Activated CD8-positive, alpha-beta memory T cell treated with anti-CD3 and anti-CD28 coated beads for 24 hours (primary cell): ENCODE measurements around the gene MTTP.

Source experiments
- DNase-seq: peaks from one replicate; pipeline ENCODE4 v3.0.0-alpha.2; 2020

The MTTP gene

DNA sequence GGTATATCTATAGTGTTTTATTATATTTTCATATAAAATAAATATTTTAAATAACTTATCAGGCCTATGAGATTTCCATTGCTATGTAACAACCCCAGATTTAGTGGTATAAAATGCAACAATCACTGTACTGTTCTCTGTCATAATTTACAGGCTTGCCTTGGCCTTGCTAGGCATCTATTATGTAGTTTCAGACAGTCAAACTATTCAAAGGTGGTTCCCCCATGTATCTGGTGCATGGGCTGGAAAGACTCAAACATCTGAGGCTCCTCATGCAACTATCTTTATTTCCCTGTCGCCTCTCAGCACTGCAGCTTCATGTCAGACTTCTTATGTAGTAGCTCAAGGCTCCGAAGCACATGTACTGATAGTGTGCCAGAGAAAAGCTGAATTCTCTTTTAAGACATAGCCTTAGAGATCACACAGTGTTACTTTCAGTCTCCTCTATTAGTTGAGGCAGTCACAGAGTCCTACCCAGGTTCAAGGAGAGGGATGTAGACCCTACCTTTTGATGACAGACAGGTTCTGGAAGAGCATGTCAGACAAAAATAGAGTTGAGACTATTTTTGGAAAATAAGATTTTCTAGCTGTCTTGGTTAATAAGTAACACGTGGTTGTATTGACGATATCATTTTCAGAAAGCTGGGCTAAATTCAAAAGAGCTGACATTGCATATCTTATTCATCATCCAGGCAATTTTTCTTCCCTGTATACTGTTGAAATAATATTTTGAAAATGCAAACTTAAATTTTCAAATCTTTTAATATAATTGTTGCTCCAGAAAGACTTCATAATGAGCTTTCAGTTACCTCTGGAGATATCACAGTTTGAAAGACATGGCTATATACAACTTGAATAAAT, 19.4 kb downstream of the MTTP start:
- DNase-seq: no peak

DNA sequence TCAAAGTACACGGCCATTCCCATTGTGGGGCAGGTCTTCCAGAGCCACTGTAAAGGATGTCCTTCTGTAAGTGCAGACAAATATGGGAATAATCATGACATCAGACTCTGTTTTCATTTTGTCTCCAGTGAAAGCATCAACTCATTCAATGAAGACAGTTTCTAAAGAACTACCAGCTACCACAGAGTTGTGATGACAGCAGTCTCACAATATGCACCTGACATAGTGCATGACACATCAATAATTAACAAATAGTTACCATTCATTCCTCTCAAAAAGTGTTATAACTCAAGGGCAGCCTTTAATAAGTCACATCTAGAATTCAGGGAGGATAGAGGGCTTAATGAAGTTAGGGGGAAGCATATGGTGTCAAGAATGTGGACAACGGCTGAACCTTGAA, 20.2 kb downstream of the MTTP start:
- DNase-seq: no peak

DNA sequence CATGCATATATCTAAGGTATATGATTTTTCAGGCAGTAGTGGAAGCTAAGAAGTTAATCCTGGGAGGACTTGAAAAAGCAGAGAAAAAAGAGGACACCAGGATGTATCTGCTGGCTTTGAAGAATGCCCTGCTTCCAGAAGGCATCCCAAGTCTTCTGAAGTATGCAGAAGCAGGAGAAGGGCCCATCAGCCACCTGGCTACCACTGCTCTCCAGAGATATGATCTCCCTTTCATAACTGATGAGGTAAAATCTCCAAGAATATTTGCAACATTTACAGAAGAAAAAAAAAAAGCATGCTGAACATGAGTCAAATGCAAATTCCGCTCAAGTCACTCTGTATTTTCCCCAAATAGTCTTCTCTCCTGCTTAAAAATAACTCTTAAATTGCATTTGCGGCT, 32.1 kb downstream of the MTTP start:
- DNase-seq: no peak

DNA sequence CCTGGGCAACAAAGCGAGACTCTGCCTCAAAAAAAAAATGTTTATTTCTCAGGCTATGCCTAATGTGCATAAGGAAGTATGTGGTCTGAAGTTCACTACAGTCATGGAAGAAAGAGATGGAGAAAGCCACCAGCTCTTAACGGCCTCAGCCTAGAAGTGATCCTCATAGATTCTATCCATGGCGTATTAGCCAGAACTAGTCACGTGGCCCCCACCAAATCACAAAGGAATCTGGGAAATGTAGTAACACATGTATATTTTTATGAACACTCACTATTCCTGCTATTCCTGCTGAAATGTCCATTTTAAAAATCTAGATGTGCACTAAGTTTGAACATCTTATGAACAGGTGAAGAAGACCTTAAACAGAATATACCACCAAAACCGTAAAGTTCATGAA, 33.8 kb downstream of the MTTP start:
- DNase-seq: no peak

DNA sequence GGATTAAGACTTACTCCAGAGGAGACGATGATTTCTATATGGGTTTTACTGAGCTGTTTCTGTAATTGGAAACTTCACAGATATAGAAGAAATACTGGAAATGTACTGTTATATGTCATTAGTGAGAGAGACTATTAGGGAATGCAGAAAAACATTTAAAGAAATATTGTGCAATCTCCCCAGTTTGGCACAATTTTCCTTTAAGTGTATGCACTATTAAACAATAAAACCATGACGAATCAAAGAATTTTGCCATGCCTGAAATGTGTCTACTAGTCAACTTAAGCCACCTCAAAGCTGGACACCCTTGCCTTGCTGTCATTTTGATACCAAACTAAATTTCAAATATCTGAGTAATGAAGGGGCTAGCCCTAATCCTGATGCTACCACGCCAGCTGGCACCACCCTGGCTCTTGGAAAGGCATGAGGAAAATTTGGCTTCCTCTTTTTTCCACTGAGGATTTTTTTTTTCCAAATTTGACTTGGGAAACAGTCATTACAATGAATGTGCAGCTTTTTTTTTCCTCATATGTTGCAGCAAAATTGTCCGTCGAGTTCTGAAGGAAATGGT, 36.1 kb downstream of the MTTP start:
- no peak for DNase-seq

DNA sequence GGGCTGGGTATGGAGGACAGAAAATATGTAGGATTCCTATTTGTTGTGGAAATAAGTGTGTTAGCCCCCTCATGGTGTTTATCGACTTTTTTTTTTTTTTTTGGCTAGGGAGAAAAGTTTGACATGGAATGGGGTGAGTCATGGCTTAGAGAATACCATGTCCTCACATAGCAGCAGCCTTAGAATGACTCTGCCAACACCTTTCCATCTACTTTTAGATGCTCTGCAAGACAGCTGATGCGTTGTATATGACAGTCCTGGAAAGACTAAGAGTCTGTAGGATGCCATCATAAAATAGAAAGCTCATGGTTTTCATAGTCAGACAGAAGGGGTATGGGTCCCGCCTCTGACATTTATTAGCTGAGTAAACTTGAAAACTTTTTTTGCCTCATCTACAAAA, 37.7 kb downstream of the MTTP start:
- DNase-seq: no peak

DNA sequence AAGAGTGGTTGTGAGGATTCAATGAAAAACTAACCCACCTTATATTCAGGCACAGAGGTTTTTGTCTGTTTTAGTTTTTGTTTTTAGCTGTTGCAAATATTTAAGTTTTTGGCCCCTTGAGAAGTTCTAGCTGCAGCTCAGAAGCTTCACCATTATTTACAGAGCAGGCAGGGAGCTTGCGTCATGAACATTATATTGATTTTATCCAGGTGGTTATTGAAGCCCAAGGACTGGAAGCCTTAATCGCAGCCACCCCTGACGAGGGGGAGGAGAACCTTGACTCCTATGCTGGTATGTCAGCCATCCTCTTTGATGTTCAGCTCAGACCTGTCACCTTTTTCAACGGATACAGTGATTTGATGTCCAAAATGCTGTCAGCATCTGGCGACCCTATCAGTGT, 38.1 kb downstream of the MTTP start:
- DNase-seq: no peak

DNA sequence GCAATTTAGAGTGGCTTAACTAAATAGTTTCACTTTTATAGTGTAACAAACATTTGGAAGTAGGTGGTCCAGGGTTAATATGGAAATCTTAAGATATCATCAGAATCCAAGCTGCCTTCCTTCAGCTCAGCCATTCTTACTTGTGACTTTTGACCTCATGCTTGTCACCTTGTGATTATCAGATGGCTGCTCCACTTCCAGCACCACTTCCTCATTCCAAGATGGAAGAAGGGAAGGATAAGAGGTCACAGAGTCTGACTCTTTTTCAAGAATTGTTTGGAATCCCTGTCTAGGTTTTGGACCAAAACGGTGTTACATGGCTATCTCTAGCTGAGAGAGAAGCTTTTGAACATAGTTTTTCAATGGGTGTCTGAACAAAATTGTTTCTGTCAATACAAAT, 39.9 kb downstream of the MTTP start:
- no peak for DNase-seq

DNA sequence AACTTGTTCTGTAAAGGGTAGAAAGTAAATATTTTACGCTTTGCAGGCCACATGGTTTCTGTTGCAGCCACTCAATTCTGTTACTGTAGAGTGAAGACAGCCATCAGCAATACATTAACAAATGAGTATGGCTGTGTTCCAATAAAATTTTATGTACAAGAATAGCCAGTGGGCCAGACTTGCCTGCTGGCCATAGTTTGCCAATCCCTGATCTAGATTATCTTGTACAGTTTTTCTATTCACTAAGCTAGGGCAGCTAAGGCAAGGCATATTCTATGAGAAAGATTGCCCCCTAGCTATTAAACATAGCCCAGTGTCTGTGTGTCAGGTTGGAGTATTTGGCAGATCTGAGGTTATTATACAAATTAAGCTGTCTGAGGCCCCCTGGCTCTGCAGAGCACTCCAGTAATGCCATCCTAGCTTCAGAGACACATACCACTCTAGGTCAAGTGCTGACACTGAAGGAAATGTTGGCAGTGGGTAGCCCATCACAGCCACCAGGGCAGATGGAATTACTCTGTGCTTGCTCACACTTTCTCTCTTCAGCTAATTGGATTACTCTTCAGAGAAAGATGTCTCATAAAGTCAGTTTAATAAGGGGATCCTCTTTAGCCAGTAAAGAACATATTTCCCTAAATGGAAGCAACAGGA, 40.7 kb downstream of the MTTP start:
- no peak for DNase-seq

DNA sequence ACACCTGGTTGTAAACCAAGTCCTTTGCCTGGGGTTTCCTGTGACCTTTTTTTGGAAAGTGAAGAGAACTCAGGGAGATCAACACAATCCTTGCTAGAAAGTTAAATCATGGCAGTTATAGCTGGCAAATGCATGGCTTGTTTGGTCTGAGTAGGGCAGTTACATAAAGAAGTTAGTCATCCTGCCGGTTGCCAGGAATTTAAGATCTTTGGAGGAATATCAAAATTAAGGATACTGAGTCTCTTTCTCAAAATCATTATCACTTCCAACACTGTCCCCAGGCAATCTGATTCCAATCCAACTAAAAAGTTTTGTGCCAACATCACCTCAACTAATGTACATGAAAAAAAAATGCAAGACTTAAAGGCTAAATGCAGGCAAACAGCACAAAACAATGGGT, 42.8 kb downstream of the MTTP start:
- DNase-seq: no peak

DNA sequence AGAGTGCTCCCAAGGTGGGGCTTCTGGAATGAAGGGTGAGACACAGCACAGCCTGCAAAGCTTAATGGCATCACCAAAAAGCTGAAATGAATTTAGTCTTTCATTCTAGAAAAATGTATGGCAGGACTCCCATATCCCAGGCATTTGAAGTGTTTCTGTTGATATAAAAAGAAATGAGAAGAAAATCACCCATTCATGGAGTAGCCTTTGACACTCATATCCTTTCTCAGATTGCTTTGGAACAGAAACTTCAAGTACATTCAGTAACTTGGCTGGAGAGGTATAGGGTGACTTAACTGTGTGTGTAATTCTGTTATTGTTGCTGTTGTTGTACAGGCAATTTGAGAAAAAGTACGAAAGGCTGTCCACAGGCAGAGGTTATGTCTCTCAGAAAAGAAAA, 47.7 kb downstream of the MTTP start:
- no peak for DNase-seq

DNA sequence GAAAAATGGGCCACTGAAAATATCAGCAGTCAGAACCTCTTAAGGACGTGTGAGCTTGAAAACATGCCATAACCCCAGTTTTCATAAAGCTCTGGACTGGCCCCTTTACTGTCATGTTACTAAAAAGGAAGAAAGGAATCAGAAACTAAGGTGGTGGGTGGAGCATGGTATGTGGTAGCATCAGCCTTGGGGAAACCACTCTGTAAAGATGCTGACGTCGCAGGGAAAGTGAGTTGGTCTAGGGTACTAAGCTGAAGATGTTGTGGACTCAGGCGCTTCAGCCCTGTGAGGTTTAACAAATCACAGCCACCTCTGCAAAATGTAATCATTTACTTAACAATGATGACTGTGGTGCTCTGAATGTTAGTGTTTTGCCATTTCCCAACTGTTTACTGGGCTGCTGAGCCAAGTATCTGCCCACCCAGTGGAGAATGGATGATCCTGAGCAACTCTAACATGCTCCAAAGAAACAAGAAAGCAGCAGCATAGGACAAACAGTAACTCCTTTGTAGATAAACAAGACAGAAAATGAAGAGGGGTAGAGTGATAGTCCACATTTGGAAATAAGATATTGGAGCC, 49.6 kb downstream of the MTTP start:
- no peak for DNase-seq

DNA sequence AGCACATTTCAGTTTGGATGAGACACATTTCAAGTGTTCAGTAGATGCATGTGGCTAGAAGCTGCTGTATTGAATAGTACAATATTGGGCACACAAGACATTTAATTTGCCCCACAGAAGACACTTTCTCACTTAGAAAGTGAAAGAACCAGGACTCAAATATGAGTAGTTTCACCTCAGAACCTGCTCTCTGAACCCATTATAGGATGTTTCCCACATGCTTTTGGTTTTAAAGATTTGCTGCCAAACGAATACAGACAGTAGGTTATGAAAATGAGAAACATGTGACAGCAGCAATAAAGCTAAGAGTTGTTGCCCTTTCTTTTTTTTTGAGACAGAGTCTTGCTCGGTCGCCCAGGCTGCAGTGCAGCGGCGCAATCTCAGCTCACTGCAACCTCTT, 50.7 kb downstream of the MTTP start:
- DNase-seq: no peak

DNA sequence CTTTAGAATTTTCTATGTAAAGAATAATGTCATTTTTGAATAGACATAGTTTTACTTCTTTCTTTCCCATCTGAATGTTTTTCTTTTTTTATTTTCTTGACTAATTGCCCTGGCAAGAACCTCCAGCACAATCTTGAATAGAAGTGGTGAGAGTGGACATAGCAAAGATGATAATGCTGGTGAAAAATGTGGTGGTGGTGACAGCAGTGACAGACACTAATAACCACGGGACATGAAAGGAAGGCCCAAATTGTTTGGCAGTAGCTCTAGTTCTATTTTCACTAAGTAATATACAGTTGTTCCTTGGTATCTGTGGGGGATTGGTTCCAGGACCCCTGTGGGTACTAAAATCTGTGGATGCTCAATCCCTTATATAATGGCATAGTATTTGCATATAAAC, 53.4 kb downstream of the MTTP start:
- no peak for DNase-seq

DNA sequence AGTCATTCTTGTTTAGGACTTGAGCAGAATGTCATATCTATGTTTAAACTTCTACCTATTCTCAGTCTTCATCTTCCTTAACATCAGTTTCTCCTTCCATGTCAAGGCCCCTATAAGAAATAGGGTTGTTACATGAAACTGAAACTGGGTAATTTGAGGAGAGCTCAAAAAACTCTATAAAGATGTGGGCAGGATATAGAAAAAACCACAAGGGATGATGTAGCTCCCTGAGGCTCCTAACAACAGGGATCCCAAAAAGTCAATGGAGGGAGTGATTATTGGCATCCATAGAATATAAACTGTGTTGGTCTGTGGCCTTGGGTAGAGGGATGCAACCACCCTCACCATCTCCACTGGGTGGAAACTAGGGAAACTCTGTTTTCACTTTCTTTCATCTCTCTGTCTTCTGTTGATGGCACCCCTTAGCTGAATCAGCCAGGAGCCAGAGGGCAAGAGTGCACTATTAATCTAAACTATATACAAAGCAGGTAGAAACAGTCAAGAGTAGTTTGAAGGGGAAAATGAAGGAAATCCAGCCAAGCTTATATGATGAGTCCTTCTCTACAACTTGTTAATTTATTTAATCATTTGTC, 55.4 kb downstream of the MTTP start:
- no peak for DNase-seq

DNA sequence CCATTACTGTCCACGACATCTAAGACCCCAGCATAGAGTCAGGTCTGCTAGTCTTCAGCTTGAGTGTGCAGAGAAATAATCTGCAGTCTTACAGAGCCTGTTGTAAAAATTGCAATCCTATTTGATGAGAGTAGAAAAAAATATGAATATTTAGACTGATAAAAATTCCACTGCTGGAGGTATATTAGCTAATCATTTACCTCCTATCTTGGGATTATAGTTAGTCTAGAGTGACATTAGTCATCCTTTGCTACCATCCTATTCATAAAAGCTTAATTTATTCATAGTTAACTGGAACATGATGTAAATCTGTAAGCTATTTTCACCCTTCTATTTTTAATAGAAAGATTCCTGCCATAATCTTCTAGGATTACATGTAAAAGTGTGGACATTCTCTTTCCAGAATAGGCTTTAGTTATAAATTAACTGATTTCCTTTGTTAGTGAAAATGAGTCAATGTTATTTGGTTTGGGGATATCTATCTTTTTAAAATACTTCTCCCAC, 56.3 kb downstream of the MTTP start:
- no peak for DNase-seq

DNA sequence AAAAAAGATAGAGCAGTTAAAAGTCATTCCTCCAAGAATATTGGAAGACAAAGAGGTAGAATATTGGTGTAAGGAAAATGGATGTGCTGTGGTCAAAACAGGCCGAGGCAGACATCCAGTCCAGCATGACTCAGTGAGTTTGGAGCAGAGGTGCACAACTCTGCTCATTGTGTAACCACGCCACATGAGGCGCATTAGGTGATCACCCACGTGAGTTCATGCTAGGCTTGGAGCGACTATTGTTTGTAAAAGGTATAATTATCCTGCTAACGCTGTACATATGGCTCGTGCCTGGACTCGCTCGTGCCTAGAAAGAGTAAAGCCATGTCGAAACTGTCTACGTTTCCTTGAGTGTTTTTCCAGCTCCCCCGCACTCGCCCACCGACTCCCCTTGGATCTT, 59.1 kb downstream of the MTTP start:
- no peak for DNase-seq

DNA sequence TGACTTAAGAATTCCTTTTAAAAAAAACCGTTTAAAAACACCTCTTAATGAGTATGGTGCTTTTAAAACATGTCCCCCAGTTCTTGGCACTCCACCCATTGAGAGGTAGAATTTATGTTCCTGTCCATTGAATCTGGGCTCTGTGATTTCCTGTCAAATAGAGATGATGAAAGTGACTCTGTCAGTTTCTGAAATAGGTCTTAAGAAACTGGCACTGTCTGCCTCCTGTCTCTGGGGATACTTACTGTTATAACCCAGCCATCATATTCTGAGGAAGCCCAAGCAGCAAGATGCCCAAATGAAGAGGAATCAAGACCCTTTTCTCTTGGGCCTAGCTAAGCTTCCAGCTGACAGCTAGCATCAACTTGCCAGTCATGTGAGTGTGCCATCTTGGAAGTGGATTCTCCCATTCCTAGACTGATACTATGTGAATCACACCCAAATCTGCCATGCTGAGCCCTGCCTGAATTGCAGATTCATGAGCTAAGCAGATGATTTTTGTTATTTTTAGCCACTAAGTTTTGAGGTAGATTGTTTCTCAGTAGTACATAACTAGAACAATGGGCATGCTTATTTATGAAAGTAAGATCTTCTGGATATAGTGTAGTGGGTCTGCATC, 60.2 kb downstream of the MTTP start:
- DNase-seq: no peak

DNA sequence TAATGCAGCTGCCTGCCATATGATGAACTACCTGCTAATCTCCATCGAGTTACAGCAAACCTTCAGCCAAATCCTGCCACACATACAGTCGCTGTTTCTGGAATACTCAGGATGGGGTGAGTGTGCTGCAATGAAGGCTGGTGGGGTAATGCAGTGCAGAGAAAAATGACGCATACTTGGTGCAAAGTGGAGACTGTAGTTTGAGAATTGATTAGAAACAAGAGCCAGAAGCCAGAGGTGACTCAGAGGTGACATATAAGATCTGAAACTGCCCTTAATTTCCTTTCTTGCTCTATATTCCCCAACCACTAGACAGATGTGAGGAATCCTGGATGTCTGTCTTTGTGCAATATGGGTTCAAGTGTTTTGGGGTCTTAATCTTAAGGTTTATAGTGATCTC, 61.0 kb downstream of the MTTP start:
- DNase-seq: no peak

DNA sequence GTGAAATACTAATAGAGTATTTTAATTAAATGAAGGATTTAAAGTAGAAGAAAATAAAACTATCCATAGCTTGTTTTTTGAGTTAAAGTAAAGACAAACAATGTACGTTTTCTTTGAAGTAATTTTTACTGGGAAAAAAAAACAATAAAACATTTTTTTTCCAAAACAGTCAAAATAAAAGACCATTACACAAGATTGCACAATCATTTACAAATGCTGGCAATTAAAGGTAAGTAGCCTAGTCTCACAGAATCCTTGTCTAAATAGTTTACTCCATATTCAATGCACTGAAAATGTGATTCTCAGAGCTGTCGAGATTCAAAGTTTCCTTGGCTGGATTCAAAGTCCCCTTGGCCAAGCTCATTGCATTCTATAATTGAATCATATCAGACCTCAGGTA, 61.8 kb downstream of the MTTP start:
- no peak for DNase-seq

DNA sequence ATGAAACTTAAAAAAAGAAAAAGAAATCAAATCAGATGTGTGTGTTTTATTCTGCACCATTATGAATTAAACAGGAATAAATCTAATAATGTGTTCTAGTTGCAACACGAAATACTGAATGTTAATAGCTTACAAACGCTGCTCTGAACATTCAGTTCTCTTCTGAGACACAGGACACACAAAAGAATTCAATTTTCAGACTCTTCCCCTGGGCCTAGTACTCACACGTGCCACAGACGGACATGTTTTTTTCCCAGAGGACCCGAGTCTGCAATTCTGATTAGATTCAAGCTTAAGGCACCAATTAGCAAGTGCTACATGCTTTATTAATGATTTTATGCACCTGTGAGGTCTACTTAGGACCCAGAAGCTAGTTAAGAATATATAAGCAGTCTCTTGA, 62.5 kb downstream of the MTTP start:
- DNase-seq: no peak

DNA sequence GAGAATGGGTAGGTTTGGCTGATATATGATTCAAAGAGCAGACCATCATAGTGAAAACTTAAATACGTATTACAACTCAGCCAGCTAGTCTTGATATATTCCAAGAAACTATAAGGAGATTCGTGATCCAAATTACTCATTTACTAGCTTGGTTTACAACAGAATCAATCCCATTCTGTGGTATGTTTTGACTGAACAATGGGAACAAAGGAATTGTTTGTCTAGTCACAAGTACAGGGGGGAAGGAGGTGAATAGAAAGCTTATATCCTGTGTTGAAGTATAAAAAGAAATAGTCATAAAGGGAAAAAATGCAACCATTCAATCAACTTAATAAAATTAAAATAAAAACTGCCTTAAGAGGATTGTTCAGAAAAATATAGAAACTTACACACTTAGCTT, 66.1 kb downstream of the MTTP start:
- DNase-seq: no peak
